ENCODE data around the gene SAMD4A.

DNA sequence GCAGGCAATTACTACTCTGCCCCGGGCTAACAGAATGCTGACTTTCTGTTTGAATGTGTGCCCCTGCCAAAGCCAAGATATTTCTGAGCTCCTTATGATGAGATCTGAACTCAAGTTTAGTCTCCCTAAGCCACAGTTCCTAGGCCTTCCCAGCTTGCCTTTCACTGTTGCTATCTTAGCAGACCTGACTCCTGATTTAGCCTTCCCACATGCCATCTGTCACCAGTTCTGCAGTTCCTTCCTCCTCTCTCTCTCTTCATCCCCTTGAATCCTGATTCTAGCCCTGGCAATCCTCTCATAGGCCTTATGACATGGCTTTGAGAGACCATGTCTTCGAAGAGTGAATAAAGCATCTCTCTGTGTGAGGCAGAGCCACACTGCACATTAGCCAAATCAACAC is 12.5 kb upstream of the SAMD4A start:
- TF ChIP-seq, protein P1, sequence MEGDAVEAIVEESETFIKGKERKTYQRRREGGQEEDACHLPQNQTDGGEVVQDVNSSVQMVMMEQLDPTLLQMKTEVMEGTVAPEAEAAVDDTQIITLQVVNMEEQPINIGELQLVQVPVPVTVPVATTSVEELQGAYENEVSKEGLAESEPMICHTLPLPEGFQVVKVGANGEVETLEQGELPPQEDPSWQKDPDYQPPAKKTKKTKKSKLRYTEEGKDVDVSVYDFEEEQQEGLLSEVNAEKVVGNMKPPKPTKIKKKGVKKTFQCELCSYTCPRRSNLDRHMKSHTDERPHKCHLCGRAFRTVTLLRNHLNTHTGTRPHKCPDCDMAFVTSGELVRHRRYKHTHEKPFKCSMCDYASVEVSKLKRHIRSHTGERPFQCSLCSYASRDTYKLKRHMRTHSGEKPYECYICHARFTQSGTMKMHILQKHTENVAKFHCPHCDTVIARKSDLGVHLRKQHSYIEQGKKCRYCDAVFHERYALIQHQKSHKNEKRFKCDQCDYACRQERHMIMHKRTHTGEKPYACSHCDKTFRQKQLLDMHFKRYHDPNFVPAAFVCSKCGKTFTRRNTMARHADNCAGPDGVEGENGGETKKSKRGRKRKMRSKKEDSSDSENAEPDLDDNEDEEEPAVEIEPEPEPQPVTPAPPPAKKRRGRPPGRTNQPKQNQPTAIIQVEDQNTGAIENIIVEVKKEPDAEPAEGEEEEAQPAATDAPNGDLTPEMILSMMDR (conservative IDR thresholded peaks at IDR 0.05), result no peak
- TF ChIP-seq ZFX (IDR thresholded peaks at IDR 0.05), result no peak

Data from C4-2B (cell line).